Measurements from ENCODE around the gene ZNF12. TPM values are rescaled to one million over a fixed set of nuclear protein-coding genes. Genes with fewer than 3 reads are reported as not detected.

ZNF12 gene
- total and polyA plus RNA-seq, 2 of the 8 experiments (the other 6 are each of a cell fraction or from before 2014, with no cell fraction given) = 6.7 to 16.2 TPM

- no peaks in the 10 kb centered on the region; a peak in 1 of 4 replicates for H3K9me3 ChIP-seq (ENCODE audit: insufficient read depth in 2 of 2, low read depth in 1 of 2, low read length in 1 of 2)
- CTCF ChIA-PET (ENCODE audit: partially characterized antibody) = no interaction called here
- TF ChIP-seq CTCF (IDR thresholded peaks at IDR 0.05; ENCODE audit: control extremely low read depth in 1 of 3, insufficient read depth in 1 of 3, low read depth in 1 of 3, low read length in 3 of 3) (no peak), BRCA1 (IDR thresholded peaks at IDR 0.05; ENCODE audit: low read depth, low read length) (no peak), POU5F1 (IDR thresholded peaks at IDR 0.05; ENCODE audit: low read depth, low read length) (no peak), CHD1 (IDR thresholded peaks at IDR 0.05; ENCODE audit: low read depth, low read length) (no peak), SP4 (IDR thresholded peaks at IDR 0.05; ENCODE audit: low read length) (no peak), CBX5 (IDR thresholded peaks at IDR 0.05; ENCODE audit: low read depth, low read length) (no peak), EGR1 (IDR thresholded peaks at IDR 0.05; ENCODE audit: borderline replicate concordance, low read depth, low read length) (no peak), ZNF274 (IDR thresholded peaks at IDR 0.05; ENCODE audit: borderline replicate concordance, extremely low read depth, low read length) (no peak), JUN (IDR thresholded peaks at IDR 0.05; ENCODE audit: low read depth, low read length) (no peak), TAF7 (optimal IDR thresholded peaks at IDR 0.05; ENCODE audit: borderline replicate concordance, low read depth, low read length) (no peak)
Observed at GRCh38 chr7:6653071-6654003, 53.4 kb downstream of the ZNF12 start.

More at GRCh38 chr7:6653071-6654003, 53.4 kb downstream of the ZNF12 start:
- Histone ChIP-seq H3K56ac (replicated peaks; ENCODE audit: insufficient read length, low read depth, low read length) (no peak overlapping the region), H2BK12ac (ENCODE audit: low read depth, low read length) (no peak overlapping the region), H3K4me2 (ENCODE audit: insufficient read depth in 1 of 2, low read depth in 2 of 2, low read length in 2 of 2) (no peak overlapping the region), H3K23me2 (ENCODE audit: low read depth, low read length) (no peaks in the 10 kb centered on the region), H4K91ac (replicated peaks; ENCODE audit: insufficient read length, low read length) (no peak overlapping the region), H3K36me3 (ENCODE audit: control insufficient read depth in 2 of 4, insufficient read depth in 4 of 4, low read length in 3 of 4) (peaks cover 0 to 30% (median 2%) of the 10 kb centered on the region in 4 experiments; a peak in 3 of 8 replicates), H3K27ac (ENCODE audit: low read depth, low read length) (no peak overlapping the region), H3K18ac (ENCODE audit: extremely low read depth, low read length) (no peak overlapping the region), H4K5ac (ENCODE audit: insufficient read length, low read depth, low read length) (no peak overlapping the region), H2BK15ac (ENCODE audit: low read length) (no peak overlapping the region), H2BK120ac (replicated peaks; ENCODE audit: low read depth, low read length) (no peak overlapping the region), H2AFZ (ENCODE audit: low read length) (no peak overlapping the region), H4K8ac (ENCODE audit: extremely low read depth, insufficient read depth, low read length) (no peak overlapping the region), H3K4me3 (ENCODE audit: extremely low read depth in 1 of 4, insufficient read depth in 2 of 4, low read depth in 3 of 4, low read length in 4 of 4) (no peak overlapping the region), H2BK5ac (ENCODE audit: low read depth, low read length) (no peak overlapping the region), H3K9ac (replicated peaks in 1 of 4; ENCODE audit: extremely low read depth in 1 of 4, low read depth in 3 of 4, low read length in 3 of 4) (no peak overlapping the region), H4K20me1 (replicated peaks in 1 of 2; ENCODE audit: control insufficient read depth in 1 of 2, insufficient read depth in 2 of 2, low read length in 2 of 2) (peaks cover 0 to 2% of the 10 kb centered on the region in 2 experiments), H3K79me1 (ENCODE audit: low read depth, low read length) (no peaks in the 10 kb centered on the region; the same call in 1 of the 2 replicates), H2BK20ac (ENCODE audit: low read length) (no peak overlapping the region), H3K4ac (replicated peaks; ENCODE audit: insufficient read length, low read depth, low read length) (no peak overlapping the region), H3K14ac (ENCODE audit: insufficient read length) (no peak overlapping the region), H3K27me3 (replicated peaks in 1 of 4; ENCODE audit: control insufficient read depth in 3 of 4, extremely low read depth in 1 of 4, insufficient read depth in 3 of 4, low read length in 3 of 4) (no peaks in the 10 kb centered on the region), H3K23ac (ENCODE audit: insufficient read length) (no peak overlapping the region), H2AK5ac (ENCODE audit: low read depth, low read length) (no peak overlapping the region), H3K79me2 (ENCODE audit: control insufficient read depth in 1 of 2, insufficient read depth in 2 of 2, low read length in 2 of 2) (no peaks in the 10 kb centered on the region), H3K4me1 (replicated peaks in 1 of 4; ENCODE audit: control insufficient read depth in 3 of 4, insufficient read depth in 4 of 4, low read length in 3 of 4) (no peaks in the 10 kb centered on the region)
- DNase-seq (ENCODE audit: low read depth in 1 of 2, low spot score in 2 of 2) = no peak
- POLR2A ChIA-PET (ENCODE audit: partially characterized antibody) = interaction anchor here (0.8 kb wide), 1 partner anchor 56 kb away, joined by 3 read pairs; no protein-coding TSS in a partner anchor
- FAIRE-seq = no peak
- WGBS, 2 experiments (ENCODE audit: extremely low coverage in 1 of 2, insufficient coverage in 1 of 2, insufficient read length in 1 of 2, insufficient replicate concordance in 2 of 2, low coverage in 1 of 2, low lambda C conversion rate in 2 of 2, missing lambda C conversion rate in 1 of 2) = 94% methylated on average over 84 of the region's 146 CpGs; no CpG with 5 or more reads in 1 of the 2 experiments

Data from H1 (cell line).